ENCODE data around the gene ING5. TPM values are rescaled to one million over a fixed set of nuclear protein-coding genes. Genes with fewer than 3 reads are reported as not detected.

The ING5 gene
- total RNA-seq, result 11.8 and 18.7 TPM in 2 replicates

DNA sequence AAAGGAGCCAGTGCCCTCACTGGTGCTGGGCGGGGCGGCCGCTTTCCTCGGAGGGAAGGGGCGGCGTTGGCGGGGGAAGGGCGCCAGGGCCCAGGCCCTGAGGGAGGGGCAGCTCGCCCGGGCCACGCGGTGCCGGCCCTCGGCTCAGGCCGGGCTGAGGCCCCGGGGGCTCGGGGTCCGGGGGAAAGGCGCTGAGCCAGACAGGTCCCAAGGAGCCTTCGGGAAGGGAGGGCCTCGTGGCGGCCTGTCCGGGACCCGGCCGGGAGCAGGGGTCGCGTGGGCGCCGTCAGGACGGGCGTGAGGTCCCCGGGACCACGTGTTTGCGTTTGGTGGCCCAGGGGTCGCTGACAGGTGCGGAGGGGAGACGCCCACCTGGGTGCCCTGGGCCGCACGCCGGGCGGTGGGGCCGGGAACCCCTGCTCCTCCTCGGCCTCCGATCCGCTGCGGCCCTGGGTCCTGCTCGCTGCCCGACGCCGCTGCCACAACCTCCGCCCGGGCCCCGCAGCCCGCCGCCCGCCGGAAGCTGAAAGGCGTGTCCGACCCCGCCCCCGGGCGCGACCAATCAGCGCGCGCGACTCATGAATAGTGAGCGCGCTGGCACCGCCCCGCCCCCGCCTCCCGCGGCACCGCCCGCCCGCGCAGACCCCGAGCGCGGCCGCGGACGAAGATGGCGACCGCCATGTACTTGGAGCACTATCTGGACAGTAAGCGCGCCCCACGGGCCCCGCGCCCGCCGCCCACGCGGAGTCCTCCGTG is at the start of gene ING5:
TSS of gene ING5 (plus strand) at position 641 of the 756 bp plus-strand sequence. CDS start at position 668, 27 bp downstream.

DNA sequence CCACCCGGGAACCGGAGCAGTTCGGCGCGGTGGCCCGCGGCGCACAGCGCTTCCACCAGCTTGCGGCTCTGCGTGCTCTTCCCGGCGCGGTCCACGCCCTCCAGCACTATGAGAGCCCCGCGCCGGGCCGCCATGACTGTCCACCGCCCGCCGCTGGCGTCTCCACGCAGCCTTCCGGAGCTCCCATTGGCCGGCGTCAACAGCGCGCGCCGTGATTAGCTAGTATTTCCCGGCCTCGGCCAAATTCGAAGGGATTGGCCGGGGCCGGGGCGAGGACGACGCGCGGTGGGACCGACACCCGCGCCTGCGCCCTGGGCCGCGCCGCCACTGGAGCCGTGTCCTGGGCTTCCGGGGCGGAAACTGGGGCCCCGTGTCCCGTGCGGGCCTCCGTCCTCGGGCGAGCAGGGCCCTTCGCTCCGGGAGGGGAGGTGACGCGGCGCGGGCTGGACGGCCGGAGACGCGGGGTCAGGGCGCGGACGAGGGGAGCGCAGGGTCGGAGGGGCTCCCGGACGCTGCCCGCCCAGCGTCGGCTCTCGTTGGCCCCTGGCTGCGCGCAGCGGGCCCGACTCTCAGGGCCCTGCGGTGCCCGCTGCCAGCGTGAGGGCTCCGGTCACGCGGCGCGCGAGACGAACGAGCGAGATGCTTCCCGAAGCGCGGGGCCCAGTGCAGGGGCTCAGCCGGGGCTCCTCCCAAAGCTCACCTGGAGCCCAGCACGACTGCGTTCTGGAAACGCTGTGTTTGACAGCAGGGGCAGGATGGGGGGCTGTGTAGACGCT is 15.0 kb upstream of the ING5 start, which contains the start of gene DTYMK:
TSS of gene DTYMK (minus strand) at position 166 of the 776 bp plus-strand sequence. CDS start at position 134, 32 bp downstream.

DNA sequence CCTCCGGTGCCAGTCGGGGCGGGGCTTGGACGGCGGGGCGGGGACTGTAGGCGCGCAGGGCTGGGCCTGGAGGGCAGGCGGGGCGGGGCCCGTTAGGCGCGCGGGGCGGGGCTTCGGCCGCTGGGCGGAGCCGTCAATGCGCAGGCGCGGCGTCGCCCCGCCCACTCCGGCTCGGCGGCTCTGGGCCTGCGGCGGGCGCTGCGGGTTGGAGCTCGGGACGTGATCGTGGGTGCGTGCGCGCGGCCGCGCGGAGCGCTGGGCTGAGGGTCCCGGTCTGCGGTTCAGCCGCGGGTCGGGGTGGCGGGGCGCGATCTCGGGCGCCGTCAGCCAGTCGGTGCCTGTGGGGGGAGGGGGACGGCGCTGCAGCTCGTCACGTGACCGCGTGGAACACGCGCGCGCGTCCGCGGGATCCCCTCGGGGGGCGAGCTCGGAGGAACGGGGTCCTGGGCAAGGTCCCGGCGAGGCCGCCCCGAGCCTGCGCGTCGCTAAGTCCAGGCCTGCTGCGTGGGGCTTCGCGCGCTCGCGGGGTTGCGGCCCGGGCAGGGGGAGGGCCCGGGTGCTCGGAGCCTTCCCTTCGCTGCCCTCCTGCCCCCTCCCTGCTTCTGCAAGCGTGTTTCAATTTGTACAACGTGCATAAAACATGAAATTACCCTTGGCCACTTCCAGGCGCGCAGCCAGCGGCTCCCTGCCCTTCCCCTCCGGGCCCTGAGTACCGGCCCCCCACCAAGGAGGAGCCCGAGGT is 32.8 kb downstream of the ING5 start, which contains the start of gene D2HGDH:
TSS of gene D2HGDH (plus strand) at position 164 of the 742 bp plus-strand sequence. CDS start 595 bp downstream, outside the sequence.

DNA sequence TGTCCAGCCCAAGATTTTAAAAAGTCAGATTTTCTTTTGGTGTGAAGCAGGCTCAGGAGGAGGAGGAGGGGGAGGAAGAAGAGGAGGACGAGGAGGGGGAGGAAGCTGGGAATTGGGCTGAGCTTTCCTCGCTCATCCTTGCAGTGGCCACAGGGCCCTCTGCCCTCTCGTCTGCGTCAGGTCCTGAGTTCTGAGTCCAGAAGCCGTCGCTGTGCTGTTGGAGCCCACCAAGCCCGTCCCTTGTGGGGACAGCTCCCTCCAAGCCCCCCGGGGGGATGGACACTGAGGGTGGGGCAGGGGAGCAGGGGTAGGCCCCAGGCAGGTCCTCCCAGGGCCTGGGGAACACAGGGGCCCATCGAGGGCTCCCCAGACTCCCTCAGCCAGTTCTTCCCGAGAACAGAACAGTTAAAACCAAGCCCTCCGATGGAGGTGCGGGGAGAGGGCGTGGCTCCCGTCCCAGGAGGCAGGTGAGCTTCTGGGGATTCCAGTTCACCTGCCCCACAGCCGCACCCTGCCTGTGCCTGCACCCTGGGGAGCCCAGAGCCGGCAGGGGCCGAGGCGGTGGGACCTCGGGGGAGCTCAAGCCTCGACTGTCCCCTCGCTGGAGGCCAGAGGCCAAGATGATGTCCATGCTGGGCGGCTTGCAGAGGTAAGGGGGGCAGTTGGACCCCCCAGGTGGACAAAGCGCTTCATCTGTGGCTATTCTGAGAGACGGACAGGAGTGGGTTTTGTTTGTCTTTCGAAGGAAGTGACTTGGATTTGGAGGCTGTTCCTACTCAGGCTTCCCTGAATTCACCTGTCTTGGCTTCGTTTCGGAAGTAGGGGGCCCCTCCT is 74.7 kb downstream of the ING5 start, which contains the start of gene GAL3ST2:
TSS of gene GAL3ST2 (plus strand) at position 487 of the 834 bp plus-strand sequence. CDS start at position 621, 134 bp downstream.

Other genes with a start within 250 kb of the ING5 start
- gene STK25, start 193.5 kb upstream of the ING5 start, total RNA-seq, result 196 and 204 TPM in 2 replicates
- 48.3 and 54.0 TPM in 2 replicates for gene BOK, start 143.3 kb upstream of the ING5 start, total RNA-seq
- gene THAP4, start 64.9 kb upstream of the ING5 start, total RNA-seq, result 62.3 and 74.3 TPM in 2 replicates
- 44.4 and 55.4 TPM in 2 replicates for gene ATG4B, start 64.3 kb upstream of the ING5 start, total RNA-seq
- gene DTYMK, start 15.2 kb upstream of the ING5 start, total RNA-seq, result 54.5 and 59.5 TPM in 2 replicates
- gene D2HGDH, start 32.6 kb downstream of the ING5 start, total RNA-seq, result 18.3 and 21.9 TPM in 2 replicates
- not detected in 2 replicates for gene GAL3ST2, start 74.8 kb downstream of the ING5 start, total RNA-seq
- gene NEU4, start 107.2 kb downstream of the ING5 start, total RNA-seq, result not detected in 2 replicates
- gene PDCD1, start 156.9 kb downstream of the ING5 start, total RNA-seq, result not detected in 2 replicates
- not detected in 2 replicates for gene RTP5, start 167.7 kb downstream of the ING5 start, total RNA-seq